GM21447 (cell line): ENCODE data around the gene ETNPPL.

Experiments
- ATAC-seq: cut with Tn5 transposase; IDR thresholded peaks from one replicate; pipeline ENCODE4 v1.9.1; 2021; ENCODE audit not compliant: unreplicated experiment

ETNPPL gene

DNA sequence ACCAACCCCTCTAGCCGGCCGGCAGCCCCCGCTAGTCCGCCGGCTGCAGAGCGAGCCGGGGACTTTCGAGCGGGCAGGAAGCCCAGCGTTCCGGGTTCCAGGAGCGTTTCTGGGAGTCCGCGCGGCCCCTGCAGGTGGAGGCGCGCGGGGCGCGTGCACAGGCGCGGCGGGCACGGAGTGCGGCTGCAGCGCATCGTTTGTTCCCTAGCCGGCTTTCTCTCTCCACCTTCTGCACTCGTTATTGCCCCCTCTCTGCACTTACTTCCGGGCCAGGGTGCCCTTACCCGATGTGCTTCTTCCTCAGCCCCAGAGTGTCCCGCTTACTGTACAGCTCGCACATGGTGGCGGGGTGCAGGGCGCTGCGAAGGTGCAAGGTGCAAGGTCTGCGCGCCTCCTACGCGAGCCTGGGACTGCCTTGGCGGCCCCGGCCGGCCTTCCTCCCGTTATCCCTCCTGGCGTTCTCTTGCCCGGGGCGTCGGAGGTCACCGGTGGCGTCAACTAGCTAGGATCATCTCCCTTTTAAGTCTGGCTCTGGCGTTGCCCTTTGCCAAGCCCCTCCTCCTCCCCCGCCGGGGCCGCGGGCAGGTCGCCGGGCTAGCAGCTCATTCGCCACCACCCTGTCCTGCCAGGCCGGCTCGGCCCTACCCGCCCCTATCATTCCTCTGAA, at the start of gene ETNPPL:
Gene ETNPPL, minus strand, starts transcription at position 495 of the 667 bp plus-strand sequence. Its CDS starts 155 bp downstream, at position 340.
- ATAC-seq, result no peak

DNA sequence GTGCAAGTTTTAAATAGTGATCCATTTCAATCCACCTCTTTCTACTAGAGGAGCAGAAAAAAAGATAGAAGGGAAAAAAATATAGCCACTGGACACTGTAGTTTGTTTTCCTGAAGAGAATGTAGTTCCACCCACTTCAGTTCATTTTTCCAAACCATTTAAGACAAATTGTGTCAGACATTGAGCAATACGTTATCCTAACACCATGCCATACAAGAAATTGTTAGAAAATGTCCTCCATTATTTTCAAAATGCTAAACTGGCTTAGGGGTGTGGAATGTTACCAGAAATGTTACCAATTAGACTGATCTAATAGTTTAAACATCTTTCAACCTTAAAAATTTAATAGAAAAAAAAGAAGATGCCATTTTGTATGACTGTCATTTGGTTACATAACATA, 48.6 kb upstream of the ETNPPL start:
- ATAC-seq, result no peak

DNA sequence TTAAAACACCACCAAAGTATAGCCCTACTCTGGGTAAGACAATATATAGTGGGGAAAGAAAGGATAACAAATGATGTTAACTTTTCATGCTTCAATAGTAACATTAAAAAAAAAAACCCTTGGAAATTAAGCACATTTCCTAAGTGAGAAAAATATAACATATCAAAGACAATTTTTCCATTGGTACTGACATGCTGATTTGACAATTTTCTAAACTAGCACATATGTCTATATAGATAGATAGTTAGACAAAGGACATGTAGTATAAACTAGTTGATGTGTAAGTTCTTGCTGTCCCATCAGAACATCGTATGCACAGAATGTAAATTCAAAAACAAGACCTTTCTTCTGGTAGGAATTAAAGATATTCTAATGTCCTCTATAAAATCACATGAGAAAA, 47.2 kb upstream of the ETNPPL start:
- ATAC-seq, result no peak

DNA sequence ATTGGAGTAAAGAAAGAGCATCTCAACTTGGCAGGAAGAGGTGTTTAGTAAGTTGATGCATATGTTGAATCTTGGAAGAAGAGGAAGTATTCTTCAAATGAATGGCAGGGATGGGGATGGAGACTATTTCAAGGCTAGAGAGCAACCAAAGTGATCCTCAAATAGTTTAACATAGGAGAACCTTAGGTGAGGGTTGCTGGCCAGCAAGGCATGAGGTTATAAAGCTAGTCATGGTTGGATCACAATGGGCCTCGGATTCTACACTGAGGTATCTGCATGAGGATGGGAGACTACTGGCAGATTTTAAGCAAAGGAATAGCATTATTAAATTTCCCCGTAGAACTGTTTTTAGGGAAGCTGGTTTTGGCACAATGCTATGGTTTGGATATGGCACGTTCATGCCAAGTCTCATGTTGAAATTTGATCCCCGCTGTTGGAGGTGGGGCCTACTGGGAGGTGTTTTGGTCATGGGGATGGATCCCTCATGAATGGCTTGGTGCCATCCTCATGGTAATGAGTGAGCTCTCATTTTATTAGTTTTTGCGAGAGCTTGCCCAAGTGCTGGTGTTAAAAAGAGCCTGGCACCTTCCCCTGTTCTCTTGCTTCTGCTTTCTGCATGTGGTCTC, 41.9 kb upstream of the ETNPPL start:
- no peak for ATAC-seq

DNA sequence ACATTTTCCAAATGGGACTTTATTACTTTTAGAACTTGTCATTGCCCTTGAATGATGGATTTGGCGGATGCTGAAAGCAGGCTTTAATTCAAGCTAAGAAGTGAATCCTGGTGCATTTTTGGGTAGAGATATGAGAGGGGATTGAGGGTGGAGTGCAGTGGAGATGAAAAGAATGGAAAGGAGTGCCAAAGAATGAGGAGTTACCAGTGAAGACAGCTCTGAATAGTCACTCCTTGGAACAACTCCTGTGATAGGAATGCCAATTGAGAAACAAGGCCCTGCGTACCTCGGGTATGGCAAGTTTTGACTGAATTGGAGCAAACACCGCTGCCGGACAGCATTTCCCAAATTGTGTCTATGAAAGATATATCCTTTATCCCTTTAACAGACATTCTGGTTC, 36.5 kb upstream of the ETNPPL start:
- ATAC-seq, result no peak

DNA sequence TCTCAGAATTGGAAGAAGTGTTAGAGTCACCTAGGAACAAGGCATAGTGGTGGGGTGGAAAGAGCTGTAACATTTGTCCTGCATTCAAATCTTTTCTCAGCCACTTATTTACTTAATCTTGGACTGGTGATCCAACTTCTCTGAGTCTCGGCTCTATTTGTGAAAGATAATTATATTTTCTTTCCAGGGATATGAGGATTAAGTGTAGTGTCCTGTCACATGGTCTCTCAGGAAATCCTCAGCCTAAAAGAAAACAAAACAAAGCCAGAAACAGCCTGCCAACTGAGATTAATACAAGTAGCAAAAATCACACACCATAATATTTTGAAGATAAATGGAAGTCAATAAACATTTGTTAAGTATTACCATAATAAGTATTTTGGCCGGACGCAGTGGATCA, 33.3 kb upstream of the ETNPPL start:
- no peak for ATAC-seq

DNA sequence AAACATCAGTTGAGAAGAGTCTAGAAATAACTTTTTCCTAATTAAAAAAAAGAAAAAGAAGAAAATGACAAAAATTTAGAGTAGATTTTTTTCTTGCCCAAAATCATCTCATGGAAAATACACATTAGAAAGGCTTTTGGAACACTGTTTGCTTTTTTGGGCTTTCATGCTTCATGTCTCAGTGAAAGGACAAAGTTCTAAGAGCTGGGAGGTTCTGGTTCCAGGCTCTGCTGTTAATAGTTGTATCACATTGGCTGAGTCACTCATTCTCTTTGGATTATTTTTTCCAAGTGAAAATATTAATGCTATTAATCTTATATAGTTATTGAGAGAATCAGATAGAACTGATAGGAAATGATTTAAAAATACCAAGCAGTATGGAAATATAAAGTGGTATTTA, 32.9 kb upstream of the ETNPPL start:
- ATAC-seq, result no peak

DNA sequence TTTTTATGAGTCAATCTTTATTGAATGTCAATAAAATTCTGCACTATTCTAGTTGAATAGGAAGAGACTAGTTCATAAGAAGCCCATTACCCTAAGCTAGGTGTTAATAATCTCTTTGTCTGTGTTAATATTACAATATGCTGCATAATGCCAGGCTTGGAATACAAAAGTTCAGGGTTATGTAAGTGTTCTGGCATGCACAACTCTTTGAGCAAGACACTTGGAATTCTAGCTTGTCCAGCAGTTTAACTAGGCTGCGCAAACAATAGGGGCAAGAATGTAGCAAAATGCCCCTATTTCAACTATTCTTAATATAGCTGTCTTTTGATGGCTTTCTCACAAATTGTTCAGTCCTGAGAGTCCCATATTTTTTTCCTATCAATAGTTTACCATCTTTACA, 31.3 kb upstream of the ETNPPL start:
- no peak for ATAC-seq

DNA sequence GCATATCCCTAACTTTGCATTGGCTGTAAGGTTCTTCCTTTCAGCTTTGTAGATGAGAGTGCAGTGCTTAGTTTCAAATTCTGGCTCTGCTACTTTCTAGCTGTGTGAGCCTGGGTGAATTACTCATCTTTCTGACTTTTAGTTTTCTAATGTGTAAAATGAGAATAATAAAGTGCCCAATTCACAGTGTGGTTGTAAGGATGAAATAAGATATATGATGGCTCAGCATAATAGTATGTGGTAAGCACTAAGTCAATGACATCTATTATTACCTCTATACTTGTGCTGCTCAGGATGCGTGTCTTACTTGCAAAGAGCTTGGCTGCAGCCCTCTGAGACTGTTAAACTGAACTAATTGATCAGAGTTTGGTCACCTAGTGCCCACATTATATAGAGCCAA, 30.6 kb upstream of the ETNPPL start:
- ATAC-seq, result no peak

DNA sequence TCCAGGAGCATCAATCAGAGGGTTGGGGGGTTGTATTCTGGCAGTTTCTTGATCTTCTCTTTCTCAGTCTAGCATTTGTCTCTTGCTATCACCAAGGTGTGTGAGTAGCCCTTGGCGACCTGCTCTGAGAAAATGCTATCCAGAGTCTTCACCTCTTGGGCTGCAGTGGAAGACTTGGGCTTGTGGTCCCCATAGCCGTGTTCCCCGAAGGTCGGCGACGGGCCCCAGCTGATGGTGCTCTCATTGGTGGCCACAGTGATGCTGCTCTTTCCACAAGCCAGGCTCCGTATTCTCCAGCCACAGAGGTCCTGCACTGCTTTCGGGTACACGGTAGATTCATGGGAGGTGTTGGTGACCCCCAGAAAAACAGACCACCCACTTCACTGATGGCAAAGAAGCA, 25.9 kb upstream of the ETNPPL start:
- ATAC-seq, result no peak

DNA sequence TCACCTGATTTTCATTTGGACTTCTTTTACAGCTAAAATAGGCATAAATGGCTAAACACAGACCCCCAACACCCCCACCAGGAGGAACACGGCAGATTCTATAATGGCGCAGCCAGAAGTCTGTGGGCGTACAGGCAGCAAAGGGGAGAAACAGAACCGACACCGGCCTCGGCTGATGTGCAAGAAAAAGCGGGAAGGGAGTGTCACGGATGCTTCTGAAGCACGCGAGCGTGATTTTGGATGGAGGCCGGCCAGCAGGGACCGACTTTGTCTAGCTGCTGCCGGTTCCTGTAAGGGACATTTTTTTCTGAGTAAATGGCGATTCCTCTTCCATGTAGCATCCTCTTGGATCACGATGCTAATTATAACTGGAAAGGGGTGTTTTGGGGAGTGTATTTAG, 24.9 kb upstream of the ETNPPL start:
- no peak for ATAC-seq

DNA sequence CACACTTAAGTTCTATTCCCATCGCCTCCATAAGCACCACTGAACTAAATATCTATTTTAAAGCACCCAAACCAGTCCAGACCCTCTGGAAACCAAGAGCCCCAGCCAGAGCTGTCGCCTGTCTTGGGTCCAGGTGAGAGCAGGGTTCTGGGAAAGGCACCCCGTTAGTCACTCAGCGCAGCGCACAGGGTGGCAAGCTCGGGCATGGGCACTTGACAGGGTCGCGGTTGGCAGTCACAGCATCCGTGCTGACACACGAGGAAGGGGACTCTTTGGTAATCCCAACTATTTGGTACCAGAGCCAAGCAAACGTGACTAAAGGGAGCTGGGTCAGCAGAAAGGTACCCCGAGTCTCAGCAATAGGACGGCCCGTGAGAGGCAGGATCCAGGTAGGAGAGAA, 24.3 kb upstream of the ETNPPL start:
- no peak for ATAC-seq

DNA sequence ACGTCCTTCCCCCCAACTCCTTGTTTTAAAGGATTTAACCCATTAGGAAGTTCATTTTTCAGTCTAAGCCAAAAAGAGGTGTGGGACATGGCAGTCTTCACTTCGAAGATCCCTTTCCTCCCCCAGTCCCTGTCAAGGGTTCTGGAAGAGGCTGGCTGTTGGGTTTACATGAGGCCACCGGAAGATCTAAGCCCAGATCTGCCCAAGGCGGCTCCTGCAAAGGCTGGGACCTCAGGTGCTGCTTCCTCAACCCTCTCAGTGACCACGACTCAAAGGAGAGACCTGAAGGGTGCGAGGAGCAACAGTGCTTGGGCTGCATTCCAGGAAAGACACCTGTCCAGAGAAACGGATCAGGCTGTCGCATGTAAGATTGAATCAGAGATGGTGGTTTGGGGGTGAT, 23.5 kb upstream of the ETNPPL start:
- ATAC-seq, result no peak

DNA sequence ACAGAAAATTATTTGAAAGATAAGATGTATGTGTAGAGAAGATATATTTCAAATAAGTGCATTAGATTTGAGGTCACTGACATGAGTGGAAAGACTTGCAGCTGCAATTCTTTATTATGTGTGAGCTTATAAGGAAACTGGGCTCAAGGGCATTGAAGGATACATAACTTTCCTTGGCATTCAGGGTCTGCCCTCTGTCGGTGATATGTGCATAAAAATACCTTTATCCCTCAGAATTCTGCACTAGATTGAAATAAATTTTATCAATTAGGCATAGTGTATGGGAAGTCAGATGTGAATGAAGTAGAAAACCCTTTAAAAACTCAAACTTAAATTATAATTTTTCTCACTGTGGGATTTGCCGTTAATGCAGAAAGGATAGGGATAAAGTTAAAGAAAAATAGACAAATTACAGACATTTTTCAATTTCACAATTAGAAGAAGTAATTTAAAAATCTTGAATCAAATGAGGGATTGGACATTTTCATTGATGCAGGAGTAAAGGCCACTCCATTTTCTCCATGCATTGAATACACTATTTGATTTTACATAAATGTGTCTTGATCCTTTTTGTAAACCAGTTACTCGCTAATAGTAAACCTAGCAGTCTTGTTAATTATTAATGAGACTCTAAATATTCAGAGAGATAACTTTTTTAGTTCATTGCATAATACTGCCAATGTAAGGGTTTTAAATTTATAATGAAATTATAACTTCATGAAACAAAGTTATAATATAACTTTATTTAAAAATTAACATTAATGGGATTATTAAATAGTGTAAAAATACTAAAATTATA, 21.0 kb upstream of the ETNPPL start:
- ATAC-seq, result no peak

DNA sequence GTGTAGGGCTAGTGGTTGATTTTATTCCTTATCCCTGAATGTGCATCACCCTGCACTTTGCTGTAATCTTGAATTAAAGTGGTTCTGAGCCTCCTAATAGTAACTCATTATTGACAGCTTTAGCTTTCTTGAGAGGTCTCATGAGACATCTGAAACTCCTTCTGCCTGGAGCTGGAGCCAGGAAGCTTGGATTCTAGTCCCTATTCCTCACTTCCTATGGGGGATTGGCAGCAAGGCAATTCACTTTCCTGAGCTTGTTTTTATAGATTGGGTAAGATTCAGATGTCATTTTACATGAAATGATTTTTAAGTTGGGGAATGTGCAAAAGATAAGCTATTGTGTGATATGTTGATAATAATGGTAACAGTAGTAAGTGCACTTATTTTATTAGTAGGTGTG, 17.1 kb upstream of the ETNPPL start:
- no peak for ATAC-seq

DNA sequence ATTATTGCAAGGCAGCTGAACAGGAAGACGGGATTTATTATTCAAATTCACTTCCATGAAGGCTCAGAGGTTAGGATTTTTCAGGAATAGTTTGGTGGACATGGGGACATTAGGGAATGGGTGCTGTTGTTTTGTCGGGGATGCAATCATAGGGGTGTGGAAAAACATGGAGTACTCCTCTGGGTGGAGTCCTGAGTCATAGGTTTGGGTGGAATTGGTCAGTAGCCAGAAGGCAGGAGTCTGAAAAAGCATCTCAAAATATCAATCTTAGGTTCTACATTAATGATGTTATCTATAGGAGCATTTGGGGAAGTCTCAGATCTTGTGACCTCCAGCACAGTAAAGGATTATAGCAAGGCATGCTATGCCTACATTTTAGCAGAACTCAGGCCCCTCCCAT, 14.5 kb upstream of the ETNPPL start:
- ATAC-seq, result no peak

DNA sequence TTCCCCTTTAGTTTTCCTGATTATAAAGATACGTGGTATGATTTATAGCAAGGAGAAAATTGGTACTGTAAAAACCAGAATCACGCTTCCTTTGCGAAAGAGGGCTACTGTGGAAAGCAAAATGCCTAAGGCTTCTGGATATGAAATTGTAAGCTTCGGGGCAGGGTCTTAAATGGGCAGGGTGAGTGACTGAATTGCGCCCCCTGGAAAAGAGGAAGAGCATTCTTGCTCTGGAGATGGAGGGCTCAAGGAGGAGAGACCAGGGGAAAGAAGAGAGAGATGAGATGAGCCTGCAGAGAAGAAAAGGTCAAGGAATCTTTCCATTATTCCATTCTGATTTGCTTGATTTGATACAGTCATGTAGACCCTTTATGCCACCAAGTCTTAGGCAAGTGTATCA, 13.1 kb upstream of the ETNPPL start:
- no peak for ATAC-seq

DNA sequence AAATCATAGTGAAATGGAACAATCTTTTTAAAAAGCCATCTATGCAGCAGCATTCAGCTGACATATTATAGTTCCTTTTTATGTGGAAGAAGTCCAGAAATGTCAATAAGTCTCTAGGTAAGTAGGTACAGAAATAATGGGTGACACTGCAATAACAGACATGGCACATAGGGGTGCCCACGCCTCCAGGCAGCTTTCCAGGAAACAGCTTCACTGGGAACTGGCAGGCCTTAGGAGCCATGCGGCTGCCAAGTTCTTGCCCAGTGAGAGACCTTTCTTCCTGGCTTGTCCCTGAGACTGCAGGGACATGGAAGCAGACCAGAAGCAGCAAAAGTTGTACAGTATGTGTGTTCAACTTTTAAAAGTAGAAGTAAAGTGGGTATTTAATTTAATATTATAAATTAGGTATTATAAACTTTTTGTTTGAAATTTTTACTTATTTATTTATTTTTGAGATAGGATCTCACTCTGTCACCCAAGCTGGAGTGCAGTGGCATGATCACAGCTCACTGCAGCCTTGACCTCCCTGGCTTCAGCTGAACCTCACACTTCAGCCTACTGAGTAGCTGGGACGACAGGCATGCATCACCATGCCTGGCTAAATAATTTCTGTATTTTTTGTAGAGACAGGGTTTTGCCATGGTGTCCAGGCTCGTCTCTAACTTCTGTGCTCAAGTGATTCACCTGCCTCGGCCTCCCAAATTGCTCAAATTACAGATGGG, 12.1 kb upstream of the ETNPPL start:
- no peak for ATAC-seq

DNA sequence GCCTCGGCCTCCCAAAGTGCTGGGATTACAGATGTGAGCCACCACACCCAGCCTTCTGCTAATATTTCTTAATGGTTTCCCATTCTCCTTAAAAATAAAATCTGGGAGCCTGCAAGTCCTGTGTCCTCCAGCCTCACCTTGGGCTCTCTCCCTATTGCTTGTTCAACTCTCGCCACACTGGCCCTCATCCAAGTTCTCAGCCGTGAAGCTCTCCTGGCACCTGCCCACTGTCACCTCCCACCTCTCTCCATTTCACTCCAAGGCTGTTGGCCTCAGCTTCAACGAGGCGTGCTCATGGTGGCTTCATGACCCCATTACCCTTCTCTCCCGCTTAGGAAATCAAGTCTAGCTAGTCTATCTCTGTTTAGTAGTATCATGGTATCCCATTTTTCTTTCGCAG, 9.5 kb upstream of the ETNPPL start:
- no peak for ATAC-seq

DNA sequence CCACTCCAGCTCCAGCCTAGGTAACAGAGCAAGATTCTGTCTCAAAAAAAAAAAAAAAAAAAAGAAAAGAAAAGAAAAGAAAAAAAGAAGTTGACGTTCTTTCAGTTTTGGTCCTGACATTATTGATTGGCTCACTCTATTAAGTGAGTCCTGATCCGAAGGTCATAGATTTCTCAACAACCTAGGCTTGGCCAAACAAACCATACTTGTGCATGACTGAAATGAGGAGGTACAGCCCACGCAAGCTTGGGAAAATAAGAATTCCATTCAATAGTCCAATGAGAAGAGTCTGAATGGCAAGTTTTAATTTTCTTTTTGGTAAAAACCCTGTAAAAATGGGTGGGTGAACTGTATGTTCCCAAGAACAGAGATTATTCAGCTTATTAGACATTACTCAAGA, 3.2 kb upstream of the ETNPPL start:
- no peak for ATAC-seq

DNA sequence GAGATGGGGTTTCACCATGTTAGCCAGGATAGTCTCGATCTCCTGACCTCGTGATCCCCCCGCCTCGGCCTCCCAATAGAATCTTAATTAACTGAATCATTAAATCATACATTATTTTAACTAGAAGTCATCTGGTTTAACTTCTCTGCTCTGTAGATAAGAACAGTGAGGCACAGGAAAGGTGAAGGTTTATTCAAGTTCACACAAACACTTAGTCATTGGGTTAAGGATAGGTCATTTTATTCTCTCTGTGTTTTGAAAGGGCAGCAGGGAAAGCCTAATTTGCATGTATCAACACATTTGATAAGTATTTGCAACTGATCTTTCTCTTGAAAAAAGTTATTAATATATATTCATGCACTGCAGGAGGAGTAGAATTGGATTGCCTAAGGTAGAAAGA, 1.1 kb upstream of the ETNPPL start:
- ATAC-seq, result no peak

DNA sequence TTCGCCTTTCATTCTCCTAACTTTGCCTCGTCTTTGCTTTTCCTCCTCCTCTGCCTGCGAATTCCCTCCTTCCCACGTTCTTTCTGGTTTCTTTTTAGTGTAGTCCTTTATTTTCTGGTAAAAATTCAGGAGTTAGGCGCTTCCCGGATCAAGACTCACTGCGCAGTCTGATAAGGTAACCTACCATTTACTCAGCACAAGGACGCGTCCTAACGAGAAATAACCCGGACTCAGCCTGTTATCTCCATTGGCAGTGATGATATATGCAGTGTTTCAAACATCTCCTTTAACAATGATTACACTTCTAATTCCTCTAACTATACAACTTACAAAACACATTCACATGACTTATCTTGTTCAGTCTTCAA, 357 bp upstream of the ETNPPL start:
- no peak for ATAC-seq
